Astrocyte (in vitro differentiated cells and primary cell): ENCODE results near the gene NRN1L. TPM values are rescaled to one million over a fixed set of nuclear protein-coding genes. Genes with fewer than 3 reads are reported as not detected.

Experiments
- DNase-seq: peaks from one replicate; pipeline ENCODE4 v3.0.0-alpha.2; 2010; ENCODE audit warnings: low read depth
- FAIRE-seq: peaks from 2 replicates; lab custom pipeline; 2011; peaks lifted over from hg19 to GRCh38; lab: Jason Lieb, UNC
- H2AFZ ChIP-seq: 2 replicates; pipeline ENCODE4 v1.6.0; 2012; ENCODE audit warnings: low read depth, low read length, inconsistent platforms
- H3K27ac ChIP-seq: 2 replicates; pipeline ENCODE4 v1.5.1; 2011; ENCODE audit warnings: low read depth, low read length, inconsistent platforms
- H3K27me3 ChIP-seq: 2 replicates; pipeline ENCODE4 v1.6.0; 2011; ENCODE audit warnings: low read length, inconsistent platforms; ENCODE audit not compliant: insufficient read depth
- H3K36me3 ChIP-seq: 2 replicates; pipeline ENCODE4 v1.5.1; 2011; ENCODE audit warnings: low read length, inconsistent platforms; ENCODE audit not compliant: insufficient read depth
- H3K4me1 ChIP-seq: 2 replicates; pipeline ENCODE4 v1.5.1; 2011; ENCODE audit warnings: low read length, inconsistent platforms; ENCODE audit not compliant: insufficient read depth
- H3K4me2 ChIP-seq: 2 replicates; pipeline ENCODE4 v1.6.0; 2012; ENCODE audit warnings: low read length, inconsistent platforms
- H3K4me3 ChIP-seq: 2 replicates; pipeline ENCODE4 v1.5.1; 2011; ENCODE audit warnings: low read depth, mild to moderate bottlenecking, low read length, inconsistent platforms; ENCODE audit not compliant: insufficient read depth
- H3K79me2 ChIP-seq: 2 replicates; pipeline ENCODE4 v1.6.0; 2012; ENCODE audit warnings: mild to moderate bottlenecking, low read length, inconsistent platforms; ENCODE audit not compliant: insufficient read depth
- H3K9ac ChIP-seq: 2 replicates; pipeline ENCODE4 v1.6.0; 2012; ENCODE audit warnings: mild to moderate bottlenecking, low read length, inconsistent platforms
- H3K9me3 ChIP-seq: 2 replicates; pipeline ENCODE4 v1.5.1; 2012; ENCODE audit warnings: low read depth, mild to moderate bottlenecking, low read length, inconsistent platforms; ENCODE audit not compliant: insufficient read depth
- H4K20me1 ChIP-seq: 2 replicates; pipeline ENCODE4 v1.6.0; 2012; ENCODE audit warnings: low read length, inconsistent platforms; ENCODE audit not compliant: insufficient read depth
- H3K27ac Mint-ChIP-seq: one replicate; pipeline ENCODE4 v1.8.0; 2021; ENCODE audit warnings: mild to moderate bottlenecking, mixed read lengths; ENCODE audit not compliant: unreplicated experiment
- H3K27me3 Mint-ChIP-seq: one replicate; pipeline ENCODE4 v1.8.0; 2021; ENCODE audit warnings: low read depth, mixed read lengths; ENCODE audit not compliant: unreplicated experiment
- H3K36me3 Mint-ChIP-seq: one replicate; pipeline ENCODE4 v1.8.0; 2021; ENCODE audit warnings: low read depth, mixed read lengths; ENCODE audit not compliant: unreplicated experiment
- H3K4me1 Mint-ChIP-seq: one replicate; pipeline ENCODE4 v1.8.0; 2021; ENCODE audit warnings: low read depth, mixed read lengths; ENCODE audit not compliant: unreplicated experiment
- H3K4me3 Mint-ChIP-seq: one replicate; pipeline ENCODE4 v1.8.0; 2021; ENCODE audit warnings: mild to moderate bottlenecking, moderate library complexity, mixed read lengths; ENCODE audit not compliant: unreplicated experiment
- H3K9me3 Mint-ChIP-seq: one replicate; pipeline ENCODE4 v1.8.0; 2021; ENCODE audit warnings: mild to moderate bottlenecking, mixed read lengths; ENCODE audit not compliant: unreplicated experiment
- CTCF ChIP-seq: IDR thresholded peaks from 2 replicates; pipeline ENCODE4 v1.5.1; 2011; ENCODE audit warnings: low read depth, mild to moderate bottlenecking, inconsistent platforms, low read length, moderate library complexity; ENCODE audit not compliant: insufficient read depth
- EZH2 ChIP-seq: IDR thresholded peaks from 2 replicates; pipeline ENCODE4 v1.6.1; 2012; ENCODE audit warnings: mild to moderate bottlenecking, low read length, inconsistent platforms; ENCODE audit not compliant: insufficient read depth
- total RNA-seq: library from RNA; stranded (reverse); gene quantifications from 2 replicates; pipeline ENCODE4 v1.2.1, GENCODE V29; 2021

The NRN1L gene
- total RNA-seq, 1 donor from 2014 or later = 0.82 TPM

GRCh38 chr16:67860589-67861398 lies 23.9 kb upstream of the NRN1L start:
- H3K9me3 Mint-ChIP-seq = no peaks in the 10 kb centered on the region
- FAIRE-seq (no peak), DNase-seq (peak; percentile 44)
- no peak for TF ChIP-seq EZH2
- no peak for TF ChIP-seq CTCF
- peaks cover 96% of the 10 kb centered on the region for H3K79me2 ChIP-seq
- H3K27ac Mint-ChIP-seq = peak overlapping the region; percentile 84
- H3K36me3 ChIP-seq = peaks cover 6% of the 10 kb centered on the region
- peaks cover 61% of the 10 kb centered on the region for H3K4me1 ChIP-seq
- H4K20me1 ChIP-seq = peaks cover 94% of the 10 kb centered on the region
- peak overlapping the region; percentile 14 for H3K4me2 ChIP-seq
- no peaks in the 10 kb centered on the region for H3K27me3 Mint-ChIP-seq
- no peak overlapping the region for H2AFZ ChIP-seq
- H3K27ac ChIP-seq = peak overlapping the region; percentile 52
- no peaks in the 10 kb centered on the region for H3K27me3 ChIP-seq
- H3K36me3 Mint-ChIP-seq = peaks cover 22% of the 10 kb centered on the region
- H3K4me1 Mint-ChIP-seq = peaks cover 53% of the 10 kb centered on the region
- H3K9me3 ChIP-seq = no peaks in the 10 kb centered on the region
- peak overlapping the region; percentile 16 for H3K9ac ChIP-seq
- H3K4me3 Mint-ChIP-seq = no peak overlapping the region
- H3K4me3 ChIP-seq = no peak overlapping the region

DNA sequence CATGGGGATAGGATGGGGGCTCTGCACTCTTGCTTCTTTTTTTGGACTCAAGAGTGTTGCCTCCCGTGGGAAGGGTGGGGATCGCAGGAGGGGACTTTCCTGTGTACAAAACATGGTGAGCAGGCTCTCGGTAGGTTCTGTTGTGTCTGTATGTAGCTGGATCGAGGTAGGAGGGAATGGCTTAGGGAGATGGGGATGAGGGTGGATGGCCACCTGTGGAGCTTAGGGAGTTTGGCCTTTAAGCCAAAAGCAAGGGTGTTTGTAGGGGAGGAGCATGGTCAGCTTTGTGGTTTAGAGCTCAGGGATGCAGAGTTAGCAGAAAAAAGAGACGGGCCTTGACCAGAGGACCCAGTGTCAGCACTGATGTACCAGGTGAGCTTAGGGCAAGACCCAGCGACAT lies 22.8 kb upstream of the NRN1L start:
- H3K9ac ChIP-seq = no peak overlapping the region
- no peak overlapping the region for H3K4me2 ChIP-seq
- H2AFZ ChIP-seq = no peak overlapping the region
- FAIRE-seq (no peak), DNase-seq (no peak)
- peak overlapping the region; percentile 51 for H3K4me3 Mint-ChIP-seq
- peaks cover 96% of the 10 kb centered on the region for H3K79me2 ChIP-seq
- H3K4me1 Mint-ChIP-seq = peaks cover 50% of the 10 kb centered on the region
- no peaks in the 10 kb centered on the region for H3K9me3 ChIP-seq
- H3K27ac ChIP-seq = peak overlapping the region; percentile 82
- H3K36me3 Mint-ChIP-seq = peaks cover 22% of the 10 kb centered on the region
- H3K9me3 Mint-ChIP-seq = no peaks in the 10 kb centered on the region
- H3K27ac Mint-ChIP-seq = peak overlapping the region; percentile 30
- H3K27me3 ChIP-seq = no peaks in the 10 kb centered on the region
- peaks cover 95% of the 10 kb centered on the region for H4K20me1 ChIP-seq
- no peak for TF ChIP-seq EZH2
- no peak for TF ChIP-seq CTCF
- H3K4me3 ChIP-seq = no peak overlapping the region
- no peaks in the 10 kb centered on the region for H3K27me3 Mint-ChIP-seq
- H3K36me3 ChIP-seq = peaks cover 6% of the 10 kb centered on the region
- peaks cover 58% of the 10 kb centered on the region for H3K4me1 ChIP-seq
